ENCODE results near the gene NRIP3.

The NRIP3 gene

DNA sequence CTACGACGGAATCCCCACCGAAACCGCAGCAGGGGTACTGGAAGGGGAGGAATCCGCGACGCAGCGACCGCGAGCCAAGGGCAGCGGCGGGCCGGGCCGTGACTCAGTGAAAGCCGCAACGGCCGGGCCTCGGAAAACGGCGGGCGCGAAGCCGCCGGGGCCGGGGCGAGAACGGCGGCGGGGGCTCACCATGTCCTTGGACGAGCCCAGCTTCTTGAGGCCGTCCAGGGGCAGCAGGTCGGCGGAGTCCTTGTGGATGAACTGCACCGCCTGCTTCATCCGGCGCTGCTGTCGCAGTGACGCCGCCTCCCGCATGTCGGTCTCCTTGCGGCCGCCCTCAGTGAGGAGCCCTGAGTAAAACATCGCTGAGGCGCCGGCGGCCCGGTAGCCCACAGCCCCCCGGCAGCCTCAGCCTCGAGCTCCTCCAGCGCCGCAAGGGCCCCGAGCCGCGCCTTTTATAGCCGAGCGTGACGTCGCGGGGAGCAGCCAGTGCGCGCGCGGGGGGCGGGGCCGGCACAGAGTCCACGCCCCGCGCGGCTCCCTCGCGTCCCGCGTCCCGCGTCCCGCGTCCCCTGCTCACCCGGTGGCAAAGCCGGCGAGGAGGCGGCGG lies at the start of gene NRIP3:
Gene NRIP3 (minus strand): TSS at position 429 of the 610 bp plus-strand sequence. CDS start 66 bp downstream, at position 363.
- peak; percentile 47 to 89 for DNase-seq

DNA sequence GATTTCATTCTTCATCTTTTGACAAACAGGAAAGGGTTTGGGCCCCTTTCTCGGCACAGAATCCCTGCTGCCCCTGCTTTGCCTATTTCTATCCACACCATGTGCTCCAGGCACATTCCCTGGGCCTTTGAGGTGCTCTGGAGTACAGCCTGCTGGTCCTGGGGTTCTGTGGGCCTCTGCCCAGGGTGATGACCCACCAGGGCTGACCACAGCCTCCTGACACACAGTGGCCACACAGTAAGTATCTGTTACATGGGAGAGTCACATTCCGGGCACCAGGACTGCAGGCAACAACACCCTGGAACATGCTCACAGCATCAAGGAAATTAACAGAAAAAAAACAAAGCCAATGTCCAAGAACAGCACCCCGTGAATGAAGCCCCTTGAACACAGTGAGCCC lies 48.5 kb upstream of the NRIP3 start:
- DNase-seq: no peak

DNA sequence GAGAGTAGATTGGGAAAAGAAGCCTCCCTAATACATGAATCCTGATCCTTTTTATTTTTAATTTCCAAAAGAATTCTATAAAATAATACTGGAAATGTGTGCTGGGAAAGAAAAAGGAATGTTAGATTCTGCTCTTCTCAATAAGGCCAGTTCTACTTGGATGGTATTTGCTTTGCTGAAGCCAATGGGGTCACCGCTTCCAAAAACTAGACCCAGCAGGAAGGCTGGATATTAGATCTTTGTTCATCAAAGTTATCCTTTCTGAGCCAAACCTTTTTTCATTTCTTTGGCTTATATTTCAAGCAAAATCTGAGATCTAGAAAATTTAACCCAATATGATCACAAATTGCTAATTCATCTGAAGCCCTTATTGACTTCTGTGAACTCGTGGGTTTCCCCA lies 46.2 kb upstream of the NRIP3 start:
- no peak for DNase-seq

DNA sequence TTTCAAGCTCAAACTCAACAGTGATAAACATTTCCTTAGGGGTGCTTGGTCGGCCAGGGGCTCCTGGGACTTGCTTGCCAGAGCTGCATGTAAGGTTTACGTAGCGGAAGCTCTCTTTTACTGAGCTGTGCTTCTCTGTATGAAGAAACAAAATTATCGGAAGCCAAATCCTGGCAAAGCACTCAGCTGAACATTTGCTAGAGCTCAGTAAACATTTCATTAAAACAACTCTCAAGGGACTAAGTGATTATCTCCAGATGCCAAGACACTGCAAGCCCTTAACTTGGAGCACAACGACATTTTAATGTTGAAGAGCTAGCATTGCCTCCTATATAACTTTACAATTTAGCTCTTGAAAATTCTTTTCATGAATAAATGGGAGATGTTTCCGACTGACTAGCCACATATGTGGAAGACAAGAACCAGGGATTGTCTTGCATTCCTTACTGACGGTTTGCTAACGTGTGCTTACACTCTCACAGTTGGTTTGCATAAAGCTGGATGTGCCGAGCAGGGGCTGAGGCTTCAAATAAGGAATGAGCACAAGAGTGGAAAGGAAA lies 44.2 kb upstream of the NRIP3 start:
- peak; percentile 51 to 86 for DNase-seq

DNA sequence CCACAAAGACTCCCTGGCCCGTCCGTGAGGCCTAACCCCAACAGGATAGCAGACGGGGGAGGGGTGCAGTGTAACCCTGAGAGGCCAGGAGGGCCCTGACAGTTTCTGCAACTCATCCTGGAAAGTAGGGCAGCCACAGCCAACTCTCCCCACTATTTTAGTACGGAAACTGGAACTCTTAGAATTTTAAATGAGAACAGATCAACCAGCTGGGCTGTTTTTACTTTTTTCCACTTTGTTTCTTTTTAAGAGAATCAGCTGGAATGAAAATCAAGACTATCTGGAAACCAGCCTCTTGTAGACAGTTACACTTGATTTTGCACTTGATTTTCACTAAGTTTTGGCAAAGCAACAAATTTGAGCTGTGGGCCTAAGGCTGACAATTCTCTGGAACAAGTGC lies 42.7 kb upstream of the NRIP3 start:
- DNase-seq: no peak

DNA sequence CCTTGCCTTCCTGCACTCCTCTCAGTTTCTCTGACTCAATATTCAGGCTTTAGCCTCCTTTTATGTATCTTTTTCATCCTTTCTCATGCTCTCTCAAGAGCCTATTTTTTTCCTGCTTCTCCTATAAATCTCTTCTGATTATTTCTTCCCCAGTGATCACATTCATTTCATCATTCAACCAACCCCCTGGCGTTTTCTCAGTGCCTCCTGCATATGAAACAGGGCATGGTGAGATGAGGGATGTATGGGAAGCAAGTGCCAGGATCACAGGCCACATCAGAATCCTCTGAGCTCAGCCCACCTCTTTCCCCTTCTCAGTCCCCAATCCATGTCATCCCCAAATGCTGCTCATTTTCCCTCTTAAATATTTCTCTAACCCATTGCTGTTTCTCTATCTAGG lies 38.7 kb upstream of the NRIP3 start:
- DNase-seq: no peak

DNA sequence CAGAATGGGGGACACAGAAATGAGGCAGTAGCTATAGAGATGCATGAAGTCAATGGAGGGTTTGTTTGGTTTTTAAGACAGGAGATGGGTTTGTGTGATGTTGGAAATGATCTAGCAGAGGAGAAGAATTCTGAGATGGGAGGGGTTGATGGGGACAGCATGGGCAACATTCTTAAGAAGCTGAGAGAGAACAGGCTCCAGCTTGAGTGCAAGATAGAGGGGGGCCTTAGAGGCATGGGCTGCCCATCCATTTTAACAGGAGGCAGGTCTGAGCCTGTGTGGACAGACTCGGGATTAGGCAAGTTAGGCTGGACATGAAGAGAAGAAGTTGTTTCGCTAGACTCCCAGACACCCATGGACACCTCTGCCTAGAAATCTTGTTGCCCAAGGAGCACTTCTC lies 37.9 kb upstream of the NRIP3 start:
- DNase-seq: no peak

DNA sequence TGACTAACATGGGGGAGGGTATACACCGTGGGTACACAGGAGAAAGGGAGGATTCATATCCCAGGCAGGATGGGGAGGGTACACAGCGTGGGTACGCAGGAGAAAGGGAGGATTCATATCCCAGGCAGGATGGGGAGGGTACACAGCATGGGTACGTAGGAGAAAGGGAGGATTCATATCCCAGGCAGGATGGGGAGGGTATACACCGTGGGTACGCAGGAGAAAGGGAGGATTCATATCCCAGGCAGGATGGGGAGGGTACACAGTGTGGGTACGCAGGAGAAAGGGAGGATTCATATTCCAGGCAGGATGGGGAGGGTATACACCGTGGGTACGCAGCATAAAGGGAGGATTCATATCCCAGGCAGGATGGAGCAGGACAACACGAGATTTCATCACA lies 36.6 kb upstream of the NRIP3 start:
- no peak for DNase-seq

DNA sequence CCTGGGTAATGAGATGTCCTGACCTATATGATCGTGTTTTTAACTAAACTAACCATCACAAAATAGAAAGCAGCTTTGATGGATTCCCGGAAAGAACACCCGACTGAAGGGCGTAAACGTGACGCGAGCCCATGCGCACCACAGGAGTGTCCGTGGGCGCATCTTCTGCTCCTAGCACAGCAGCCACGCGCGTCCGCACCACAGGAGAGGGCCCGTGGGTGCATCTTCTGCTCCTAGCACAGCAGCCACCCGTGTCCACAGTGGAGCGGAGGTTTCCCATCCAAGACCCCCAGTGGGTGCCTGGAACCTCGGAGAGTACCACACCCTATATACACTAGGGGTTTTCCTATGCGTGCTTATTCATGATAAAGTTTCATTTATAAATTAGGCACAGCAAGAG lies 36.1 kb upstream of the NRIP3 start:
- no peak for DNase-seq

DNA sequence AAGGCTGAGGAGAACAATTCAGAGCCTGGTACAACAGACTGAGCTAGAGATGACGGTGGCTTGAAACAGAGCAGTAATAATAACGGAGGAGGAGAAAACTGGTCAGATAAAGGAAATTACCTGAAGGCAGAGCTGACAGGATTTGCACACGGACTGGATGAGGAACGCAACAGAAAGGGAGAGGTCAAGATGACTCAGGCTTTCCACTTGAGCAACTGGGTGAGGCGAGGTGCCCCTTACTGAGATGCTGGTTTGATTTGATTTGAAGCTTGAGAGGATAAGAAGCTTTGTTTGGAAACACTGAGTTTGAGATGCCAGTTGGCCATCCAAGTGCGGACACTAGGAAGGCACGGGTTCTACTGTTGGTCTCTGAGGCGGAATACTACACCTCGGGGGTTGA lies 35.4 kb upstream of the NRIP3 start:
- DNase-seq: no peak

DNA sequence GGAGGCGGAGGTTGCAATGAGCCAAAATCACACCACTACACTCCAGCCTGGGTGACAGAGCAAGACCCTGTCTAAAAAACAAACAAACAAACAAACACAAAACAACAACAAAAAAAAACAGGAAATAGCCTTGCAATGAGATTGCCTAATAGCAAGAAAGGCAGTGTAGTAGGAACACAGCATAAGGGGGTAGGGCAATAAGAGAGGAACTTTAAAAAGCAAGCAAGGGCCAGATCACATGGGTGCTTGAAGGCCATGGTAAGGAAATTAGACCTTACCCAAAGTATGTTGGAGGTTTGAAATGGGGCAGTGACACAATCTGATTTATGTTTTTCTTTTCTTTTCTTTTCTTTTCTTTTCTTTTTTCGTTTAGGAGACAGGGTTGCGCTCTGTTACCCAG lies 34.7 kb upstream of the NRIP3 start:
- no peak for DNase-seq

DNA sequence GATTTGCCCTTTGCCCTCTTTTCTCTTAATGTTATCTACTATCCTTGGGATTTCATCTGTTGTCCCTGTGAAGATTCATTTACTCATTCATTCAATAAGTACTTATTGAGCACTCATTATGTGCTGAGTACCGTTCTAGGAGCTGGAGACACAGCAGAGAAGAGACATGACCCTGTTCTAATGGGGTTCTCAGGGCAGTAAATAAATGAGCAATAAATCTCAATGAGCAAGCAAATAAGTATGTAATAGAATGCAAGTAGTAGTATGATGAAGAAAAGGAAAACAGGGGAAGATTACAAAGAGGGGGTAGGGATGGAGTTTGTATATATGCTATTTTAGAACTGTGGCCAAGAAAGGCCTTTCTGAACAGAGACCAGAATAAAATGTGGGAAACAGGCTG lies 34.2 kb upstream of the NRIP3 start:
- no peak for DNase-seq

DNA sequence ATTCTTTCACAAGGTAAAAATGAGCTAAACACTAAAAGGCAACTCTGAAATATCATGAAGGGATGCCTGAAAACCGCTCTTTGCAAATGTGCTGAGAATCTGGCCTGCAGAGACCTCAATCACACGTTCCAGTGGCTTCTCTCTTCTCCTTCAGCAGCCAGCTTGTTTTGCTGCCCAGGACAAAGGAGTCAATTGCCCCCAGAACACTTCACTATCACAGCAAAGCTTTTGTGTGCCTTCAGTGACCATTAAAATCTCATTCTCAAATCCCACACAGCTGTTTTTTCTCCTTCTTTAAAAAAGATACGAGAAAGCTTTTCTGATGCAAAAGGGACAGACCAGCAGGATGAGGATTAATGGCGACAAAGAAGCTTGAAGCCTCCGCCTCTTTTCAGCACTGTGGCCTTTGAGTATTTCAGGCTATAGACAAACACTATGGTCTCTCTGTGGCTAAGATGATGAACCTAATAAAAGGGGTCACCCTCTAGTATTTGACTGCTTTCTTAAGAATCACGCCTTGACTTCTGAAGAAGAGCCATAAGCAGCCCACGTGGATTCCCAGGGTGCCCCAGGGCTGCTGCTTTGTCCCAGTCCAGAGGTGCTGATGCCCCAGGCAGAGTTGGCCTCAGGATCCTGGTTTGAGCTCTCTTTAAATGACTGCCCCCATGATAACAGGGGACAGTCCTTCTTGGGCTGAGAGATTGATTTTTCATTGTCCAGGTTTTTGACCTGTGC lies 33.4 kb upstream of the NRIP3 start:
- DNase-seq: no peak

DNA sequence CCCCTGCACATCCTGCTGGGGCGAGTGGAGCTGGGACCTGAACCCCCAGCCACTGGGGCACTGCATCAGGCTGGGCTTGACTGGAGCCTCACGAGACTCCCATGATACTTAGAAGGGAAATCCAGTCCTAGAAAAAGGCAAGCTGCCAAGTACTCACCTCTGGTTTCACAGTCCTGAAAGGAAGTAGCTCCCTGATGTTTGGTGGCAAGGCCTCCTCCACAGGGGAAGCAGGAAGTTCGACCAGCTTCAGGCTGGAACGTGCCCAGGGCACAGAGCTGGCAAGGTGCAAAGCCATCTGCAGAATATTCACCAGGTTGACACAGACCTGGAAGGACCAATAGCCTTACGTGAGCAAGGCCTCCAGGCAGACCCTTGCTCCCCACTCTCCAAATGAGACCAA lies 26.8 kb upstream of the NRIP3 start:
- no peak for DNase-seq

DNA sequence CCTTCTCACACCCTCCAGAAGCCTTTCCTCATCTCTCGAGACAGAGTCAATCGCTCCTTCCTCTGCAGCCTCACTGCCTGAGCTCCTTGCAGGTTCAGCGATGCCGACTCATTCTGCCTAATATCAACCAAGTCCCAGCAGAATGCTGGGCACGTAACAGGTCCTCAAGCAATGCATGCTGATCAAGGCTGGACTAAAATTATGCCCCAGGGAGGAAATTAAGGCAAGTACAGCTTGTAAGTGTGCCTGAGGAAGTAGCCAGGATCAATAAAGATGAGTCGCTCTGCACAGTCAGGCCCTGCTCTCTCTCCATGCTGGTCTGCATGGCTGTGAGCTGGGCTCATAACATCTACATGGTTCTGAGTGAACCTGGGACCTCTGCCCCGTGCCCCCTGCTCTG lies 25.6 kb upstream of the NRIP3 start:
- DNase-seq: no peak

DNA sequence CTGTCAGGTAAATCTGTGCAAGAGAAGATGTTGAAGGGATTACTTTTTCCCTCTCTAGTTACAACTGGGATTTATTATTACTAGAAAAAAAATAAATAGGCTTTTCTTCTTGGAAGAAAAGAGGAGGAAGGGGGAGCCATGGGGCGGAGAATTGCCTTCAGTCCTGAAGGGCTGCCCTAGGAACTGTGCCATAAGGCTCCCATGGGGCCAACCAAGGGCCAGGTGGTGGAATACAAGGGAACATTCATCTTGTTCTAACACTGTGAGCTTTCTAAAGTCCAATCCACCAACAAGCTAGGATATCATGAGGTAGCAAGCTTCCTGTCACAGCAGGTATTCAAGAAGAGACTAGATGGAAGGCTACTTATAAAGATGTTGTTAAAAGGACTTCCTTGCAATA lies 24.8 kb upstream of the NRIP3 start:
- peak in 1 of 2 experiments; percentile 36 for DNase-seq

DNA sequence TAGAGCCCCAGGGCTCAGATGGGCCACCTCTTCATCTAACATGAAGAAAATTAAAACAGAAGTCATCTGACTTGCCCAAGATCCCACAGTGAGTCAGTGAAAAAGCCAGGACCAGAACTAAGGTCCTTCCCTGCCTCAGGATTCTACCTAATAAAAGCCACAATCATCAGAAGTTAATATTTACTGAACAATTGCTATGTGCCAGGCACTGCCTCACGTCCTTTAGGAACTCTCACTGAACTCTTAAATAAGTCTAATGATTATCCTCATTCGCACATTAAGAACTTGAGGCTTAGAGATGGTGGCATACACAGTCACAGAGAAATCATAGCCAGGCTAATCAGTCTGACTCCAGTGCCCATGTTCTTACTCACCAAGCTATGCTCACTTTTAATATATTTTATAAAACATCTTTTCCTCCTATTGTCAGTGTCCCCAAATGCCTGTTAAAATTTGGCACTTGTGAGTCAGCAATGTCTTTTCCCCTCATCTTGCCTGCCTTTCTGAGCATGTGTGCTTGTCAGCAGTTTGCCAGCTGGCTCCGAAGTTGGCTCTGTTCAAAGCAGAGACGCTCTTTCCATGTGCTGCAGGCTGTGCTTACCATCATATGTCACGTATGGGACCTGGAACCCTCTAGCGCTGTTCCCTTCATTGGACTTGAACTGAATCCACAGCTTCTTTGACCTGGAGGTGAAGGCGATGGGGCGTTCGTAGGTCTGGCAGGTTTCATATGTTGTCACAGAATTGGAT lies 21.5 kb upstream of the NRIP3 start:
- peak; percentile 48 to 87 for DNase-seq

DNA sequence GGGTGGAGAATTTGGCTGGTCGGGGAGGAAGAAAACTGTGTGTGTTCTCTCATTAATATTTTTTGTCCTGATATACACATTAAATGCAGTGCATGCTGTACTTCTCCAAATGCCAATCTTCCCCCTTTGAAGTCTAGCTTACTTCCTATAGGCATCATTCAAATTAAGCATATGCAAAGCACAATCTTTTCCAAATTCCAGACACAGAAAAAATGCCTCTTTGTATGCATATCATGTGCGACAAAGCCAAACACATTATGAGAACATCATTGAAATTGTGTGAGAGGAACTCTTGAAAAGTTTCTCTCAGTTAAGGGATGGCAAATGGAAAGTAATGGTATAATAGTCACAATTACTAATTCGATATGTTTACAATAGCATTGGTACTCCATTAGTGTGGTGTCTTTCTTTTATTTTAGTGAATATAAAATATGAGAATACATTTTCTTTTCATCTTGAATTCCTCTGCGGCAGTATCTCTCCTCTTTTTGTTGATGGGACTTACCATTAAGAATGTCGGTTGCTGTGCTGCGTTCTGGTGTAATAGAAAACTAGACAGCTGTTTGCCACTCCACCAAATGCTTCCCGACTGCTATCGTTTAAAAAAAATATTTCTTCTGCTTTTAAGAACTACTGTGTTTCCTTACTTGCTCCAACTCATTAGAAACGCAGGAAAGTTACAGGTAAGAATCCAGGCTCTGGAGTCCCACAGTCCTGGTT lies 19.3 kb upstream of the NRIP3 start:
- DNase-seq: no peak

DNA sequence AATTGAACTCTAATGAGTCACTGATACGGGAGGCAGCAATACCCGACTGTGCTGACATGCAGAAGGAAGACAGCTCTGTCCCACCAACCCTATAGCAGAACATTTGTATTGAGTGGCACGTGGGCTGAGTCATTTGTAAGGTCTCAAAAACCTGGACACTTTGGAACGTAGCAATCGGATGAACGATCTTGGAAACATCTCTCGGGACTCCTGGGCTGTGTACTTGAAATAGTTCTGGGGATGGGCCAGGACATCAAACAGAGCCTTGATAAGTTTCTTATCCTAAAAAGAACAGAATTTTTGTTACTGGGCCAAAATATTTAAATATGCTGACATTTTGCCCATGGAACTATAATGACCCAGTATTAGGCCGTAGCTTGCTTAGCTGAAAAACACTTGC lies 17.1 kb upstream of the NRIP3 start:
- DNase-seq: no peak

DNA sequence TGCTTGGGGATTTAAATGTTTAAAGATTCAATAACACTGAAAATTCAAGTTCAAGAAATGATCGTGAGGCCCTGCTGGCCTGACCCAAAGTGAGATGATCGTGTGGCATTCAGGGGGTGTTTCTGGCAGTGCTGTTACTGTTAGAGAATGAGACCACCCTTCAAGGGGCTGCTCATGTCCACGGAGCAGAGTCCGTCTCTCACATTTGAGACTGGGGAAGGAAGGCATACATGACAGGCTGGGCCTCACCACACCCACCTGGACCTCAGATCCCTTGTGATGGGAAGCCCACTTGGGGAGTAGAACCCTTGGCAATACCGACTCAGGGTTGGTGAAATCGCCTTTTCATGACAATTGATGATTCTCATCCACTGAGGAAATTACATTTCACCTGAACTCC lies 16.1 kb upstream of the NRIP3 start:
- DNase-seq: no peak

DNA sequence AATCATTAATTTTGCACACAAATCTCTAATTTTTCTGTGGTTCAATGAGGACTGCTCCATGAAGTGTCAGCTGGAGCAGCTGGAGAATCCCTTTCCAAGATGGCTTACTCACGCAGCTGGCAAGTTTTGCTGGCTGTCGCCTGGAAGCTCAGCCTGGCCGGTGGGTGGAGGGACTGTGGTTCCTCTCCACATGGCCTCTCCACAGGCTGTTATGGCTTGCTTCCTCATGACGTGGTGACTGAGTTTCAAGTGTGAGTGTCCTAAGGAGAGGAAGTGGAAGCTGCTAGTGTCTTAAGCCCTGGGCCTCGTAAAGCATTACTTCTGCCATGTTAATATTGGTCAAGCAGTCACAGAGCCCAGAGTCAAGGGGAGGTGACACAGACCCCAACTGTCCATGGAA lies 14.0 kb upstream of the NRIP3 start:
- peak in 1 of 2 experiments; percentile 40 for DNase-seq

DNA sequence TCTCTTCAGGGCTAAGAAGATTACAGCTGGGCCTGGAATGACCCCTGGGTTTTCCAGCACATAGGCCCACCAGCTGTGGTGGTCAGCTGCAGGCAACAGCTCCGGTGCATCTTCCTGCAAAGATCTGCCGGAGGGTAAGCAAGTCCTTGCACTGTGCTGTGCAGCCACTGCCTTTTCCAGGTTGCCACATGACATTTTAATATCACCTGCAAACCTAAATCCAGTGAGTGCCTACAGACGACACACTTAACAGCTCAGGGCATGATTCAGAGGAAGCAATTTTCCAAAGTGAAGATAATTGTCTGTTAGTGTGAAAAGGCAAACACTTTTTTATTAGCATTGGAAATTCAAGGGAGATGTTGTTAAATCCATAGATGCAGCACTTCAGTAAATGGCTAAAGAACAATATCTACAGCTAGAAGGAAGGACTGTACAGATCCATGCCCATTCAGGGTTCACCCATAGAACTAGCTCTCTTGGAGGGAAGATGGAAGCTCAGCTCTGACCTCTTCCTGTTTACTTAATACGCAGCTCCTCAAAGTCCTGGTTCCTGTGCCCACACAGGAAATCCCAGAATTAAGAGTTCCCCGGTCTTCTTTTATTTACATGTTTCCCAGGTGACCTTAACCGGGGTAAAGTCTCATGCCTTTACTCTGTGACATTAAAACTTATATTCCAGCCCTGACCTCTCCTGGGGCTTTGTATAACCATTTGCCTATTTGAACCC lies 13.3 kb upstream of the NRIP3 start:
- DNase-seq: no peak

All from NCI-H446 (cell line).